A549 (cell line): ENCODE results near the gene ERN2.

Experiments used
- CTCF ChIP-seq: fragments of >200 bp; sonication (Bioruptor Twin); formaldehyde crosslinking; IDR thresholded peaks from 3 replicates; pipeline ENCODE4 v1.5.1; 2016
- POLR2A ChIP-seq: IDR thresholded peaks from 2 replicates; pipeline ENCODE4 v1.6.1; 2012; ENCODE audit warnings: mild to moderate bottlenecking, low read length
- SREBF2 ChIP-seq: fragments of 450-650 bp; IDR thresholded peaks from 2 replicates; pipeline ENCODE4 v1.6.1; 2014; ENCODE audit warnings: mild to moderate bottlenecking, moderate library complexity

GRCh38 chr16:23683487-23683886, 29.5 kb downstream of the ERN2 start:
- TF ChIP-seq CTCF (no peak), SREBF2 (no peak), POLR2A (no peak)
